GM21526 (cell line): ENCODE measurements around the gene SMPD4.
A peak's percentile ranks its signal among the peaks of the same experiment; 100 is the strongest.
"Not testable (repeated sequence)": the region's sequence is repeated elsewhere in the genome, so short reads cannot be mapped to it uniquely, and the experiment has no call there.

Source experiments
- ATAC-seq: cut with Tn5 transposase; IDR thresholded peaks from one replicate; pipeline ENCODE4 v1.9.1; 2021; ENCODE audit warnings: moderate library complexity; ENCODE audit not compliant: unreplicated experiment, low FRiP score

The SMPD4 gene, protein sequence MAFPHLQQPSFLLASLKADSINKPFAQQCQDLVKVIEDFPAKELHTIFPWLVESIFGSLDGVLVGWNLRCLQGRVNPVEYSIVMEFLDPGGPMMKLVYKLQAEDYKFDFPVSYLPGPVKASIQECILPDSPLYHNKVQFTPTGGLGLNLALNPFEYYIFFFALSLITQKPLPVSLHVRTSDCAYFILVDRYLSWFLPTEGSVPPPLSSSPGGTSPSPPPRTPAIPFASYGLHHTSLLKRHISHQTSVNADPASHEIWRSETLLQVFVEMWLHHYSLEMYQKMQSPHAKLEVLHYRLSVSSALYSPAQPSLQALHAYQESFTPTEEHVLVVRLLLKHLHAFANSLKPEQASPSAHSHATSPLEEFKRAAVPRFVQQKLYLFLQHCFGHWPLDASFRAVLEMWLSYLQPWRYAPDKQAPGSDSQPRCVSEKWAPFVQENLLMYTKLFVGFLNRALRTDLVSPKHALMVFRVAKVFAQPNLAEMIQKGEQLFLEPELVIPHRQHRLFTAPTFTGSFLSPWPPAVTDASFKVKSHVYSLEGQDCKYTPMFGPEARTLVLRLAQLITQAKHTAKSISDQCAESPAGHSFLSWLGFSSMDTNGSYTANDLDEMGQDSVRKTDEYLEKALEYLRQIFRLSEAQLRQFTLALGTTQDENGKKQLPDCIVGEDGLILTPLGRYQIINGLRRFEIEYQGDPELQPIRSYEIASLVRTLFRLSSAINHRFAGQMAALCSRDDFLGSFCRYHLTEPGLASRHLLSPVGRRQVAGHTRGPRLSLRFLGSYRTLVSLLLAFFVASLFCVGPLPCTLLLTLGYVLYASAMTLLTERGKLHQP

DNA sequence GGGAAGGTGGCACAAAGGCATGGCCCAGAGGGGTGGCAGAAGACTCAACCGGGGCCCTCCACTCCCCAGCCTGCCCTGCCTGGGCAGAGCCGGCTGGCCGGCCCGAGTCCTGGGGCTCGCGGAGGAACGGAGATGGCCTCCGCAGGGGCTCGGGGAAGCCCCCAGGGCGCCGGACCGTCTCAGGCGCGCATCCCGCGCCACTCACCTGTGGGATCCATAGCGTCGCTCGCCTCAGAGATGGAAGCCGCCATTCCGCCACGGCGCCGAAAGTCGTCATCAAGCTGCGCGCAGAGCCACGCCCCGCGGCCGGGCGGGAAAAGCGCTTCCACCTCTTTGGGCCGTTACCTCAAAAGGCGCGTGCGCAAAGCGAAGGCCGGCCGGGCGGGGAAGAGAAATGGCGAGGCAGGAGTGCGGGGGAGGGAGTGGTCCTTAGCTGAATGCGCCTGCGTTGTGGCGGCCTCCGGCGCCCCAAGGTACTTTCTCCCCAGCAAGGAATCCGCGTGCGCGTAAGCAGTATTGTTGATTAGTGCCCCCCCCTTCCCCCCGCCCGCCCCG, at the start of gene SMPD4:
Gene SMPD4, minus strand, starts transcription at position 278 of the 555 bp plus-strand sequence. CDS start 5,010 bp downstream, outside the sequence.
- peak; percentile 52 for ATAC-seq

DNA sequence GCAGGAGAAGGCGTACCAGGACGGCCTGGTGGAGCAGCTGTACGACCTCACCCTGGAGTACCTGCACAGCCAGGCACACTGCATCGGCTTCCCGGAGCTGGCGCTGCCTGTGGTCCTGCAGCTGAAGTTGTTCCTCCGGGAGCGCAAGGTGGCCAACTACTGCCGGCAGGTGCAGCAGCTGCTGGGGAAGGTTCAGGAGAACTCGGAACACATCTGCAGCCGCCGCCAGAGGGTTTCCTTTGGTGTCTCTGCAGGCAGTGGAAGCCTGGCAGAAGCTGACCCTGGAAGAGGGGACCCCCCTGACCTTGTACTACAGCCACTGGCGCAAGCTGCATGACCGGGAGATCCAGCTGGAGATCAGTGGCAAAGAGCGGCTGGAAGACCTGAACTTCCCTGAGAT, 49.5 kb upstream of the SMPD4 start:
- not testable (repeated sequence) for ATAC-seq

DNA sequence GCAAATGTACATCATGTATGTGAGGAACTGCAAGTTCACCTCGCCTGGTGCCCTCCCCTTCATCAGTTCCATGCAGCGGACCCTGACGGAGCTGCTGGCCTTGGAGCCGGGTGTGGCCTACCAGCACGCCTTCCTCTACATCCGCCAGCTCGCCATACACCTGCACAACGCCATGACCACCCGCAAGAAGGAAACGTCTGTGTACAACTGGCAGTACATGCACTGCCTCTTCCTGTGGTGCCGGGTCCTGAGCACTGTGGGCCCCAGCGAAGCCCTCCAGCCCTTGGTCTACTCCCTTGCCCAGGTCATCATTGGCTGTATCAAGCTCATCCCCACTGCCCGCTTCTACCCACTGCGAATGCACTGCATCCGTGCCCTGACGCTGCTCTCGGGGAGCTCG, 49.0 kb upstream of the SMPD4 start:
- not testable (repeated sequence) for ATAC-seq

DNA sequence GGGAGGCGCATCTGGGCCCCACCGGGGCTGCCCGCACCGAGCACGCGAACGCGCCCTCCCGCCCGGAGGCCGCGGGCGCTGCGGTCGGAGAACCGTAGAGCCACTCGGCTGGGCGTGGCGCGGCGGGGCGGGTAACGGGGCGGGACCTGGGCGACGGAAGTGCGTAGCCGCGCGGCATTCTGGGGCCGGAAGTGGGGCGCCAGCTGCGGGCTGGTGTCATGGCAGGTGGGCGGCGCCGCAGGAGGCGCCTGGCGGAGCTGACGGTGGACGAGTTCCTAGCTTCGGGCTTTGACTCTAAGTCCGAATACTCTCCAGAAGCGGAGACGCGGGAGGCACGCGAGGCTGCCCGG, 47.7 kb upstream of the SMPD4 start:
- not testable (repeated sequence) for ATAC-seq

DNA sequence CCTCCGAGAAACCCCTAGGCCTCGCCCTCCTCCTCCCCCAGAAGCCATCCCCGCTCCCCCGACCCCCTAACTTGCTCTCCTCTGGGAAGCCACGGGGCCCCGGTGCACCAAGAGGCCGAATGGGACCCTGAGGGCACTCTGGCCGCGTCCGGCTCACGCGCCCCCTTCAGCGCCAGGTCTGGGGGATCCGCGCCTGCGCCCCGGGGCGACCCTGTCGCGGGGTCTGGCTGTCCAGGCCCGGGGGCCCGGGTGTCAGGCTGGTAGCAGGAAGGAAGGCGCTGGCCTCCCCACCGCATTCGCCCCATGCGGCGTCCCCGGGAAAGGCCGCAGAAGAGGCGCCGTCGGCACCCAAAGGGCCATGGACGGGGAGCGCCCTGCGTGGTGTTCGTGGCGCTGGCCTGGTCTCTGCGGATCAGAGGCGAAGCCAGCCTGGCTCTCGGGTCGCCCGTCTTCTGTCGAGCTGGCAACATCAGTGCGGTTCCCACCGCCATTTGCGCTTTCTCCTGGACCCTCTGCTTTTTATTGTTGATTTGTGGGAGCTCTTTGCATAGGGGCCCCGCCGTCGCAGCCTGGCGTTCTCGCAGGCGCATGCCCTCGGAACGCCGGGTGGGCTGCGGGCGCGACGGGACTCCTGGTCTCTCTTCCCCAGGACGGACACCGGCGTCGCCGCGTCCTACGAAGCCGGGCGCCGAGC, 47.2 kb upstream of the SMPD4 start:
- not testable (repeated sequence) for ATAC-seq

DNA sequence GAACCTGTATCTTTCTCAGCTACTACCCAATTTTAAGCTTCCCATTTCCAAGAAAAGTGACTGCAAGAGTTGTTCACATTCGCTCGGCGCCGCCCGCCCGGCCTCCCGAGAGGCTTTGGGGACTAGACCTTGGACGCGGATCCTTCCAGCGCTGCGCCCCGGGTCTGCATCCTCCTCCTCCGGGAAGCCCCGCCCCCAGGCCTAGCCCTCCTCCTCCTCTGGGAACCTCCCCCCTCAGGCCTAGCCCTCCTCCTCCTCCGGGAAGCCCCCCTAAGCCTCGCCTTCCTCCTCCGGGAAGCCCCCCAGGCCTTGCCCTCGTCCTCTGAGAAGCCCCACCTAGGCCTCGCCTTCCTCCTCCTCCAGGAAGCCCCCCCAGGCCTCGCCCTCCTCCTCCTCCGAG, 46.6 kb upstream of the SMPD4 start:
- ATAC-seq = not testable (repeated sequence)

DNA sequence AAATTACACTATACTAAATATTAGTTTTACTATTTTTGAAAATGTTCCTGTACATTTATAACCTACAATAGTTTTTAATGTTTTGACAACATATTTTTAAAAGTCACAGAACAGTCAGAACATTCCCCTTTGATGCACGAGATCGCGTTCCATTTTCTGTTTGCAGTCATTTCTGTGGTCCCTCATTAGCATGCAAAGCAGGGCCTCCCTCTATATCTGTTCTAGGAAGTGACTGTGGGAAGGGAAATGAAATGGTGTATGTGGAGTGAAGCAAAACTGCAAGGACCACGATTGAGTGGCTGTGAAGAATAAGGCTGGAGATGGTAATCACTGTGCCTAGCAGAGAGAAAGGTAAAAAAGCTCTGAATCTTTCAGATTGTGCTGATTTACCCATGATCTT, 41.1 kb upstream of the SMPD4 start:
- peak; percentile 87 for ATAC-seq

DNA sequence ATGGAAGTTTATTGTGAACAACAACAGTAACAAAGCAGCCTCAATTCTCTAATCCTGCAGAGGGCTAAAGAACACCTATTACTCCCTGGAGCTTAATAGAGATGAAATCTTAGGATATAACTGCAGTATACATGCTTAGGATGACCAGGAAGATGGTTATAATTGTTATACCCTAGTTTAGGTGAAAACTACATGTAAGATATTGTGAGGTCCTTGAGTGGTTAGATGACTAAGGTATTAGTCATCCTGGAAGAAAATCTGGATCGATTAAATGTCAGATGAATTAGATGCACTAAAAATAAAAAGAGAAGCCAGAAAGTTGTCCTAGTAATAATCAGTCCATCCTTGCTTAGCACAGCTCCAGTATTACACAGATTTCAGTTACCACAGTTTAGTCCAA, 39.1 kb upstream of the SMPD4 start:
- ATAC-seq = not testable (repeated sequence)

DNA sequence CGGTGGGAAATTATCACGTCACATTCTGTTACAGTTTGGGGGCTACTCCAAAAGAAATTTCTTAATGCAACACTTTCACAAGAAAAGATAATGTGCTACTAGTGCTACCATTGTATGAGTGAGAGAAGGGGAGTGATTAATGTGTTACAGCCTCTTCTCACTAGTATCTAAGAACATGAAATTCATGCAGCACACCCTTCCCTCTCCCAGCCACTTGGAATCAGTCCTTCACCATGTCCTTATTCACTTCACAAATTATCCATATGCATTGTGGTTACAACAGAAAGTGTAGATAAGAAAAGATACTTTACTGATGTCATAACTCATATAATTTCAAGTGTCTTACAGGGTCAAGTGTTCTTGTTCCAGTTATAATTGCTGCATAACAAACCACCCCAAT, 37.7 kb upstream of the SMPD4 start:
- not testable (repeated sequence) for ATAC-seq

DNA sequence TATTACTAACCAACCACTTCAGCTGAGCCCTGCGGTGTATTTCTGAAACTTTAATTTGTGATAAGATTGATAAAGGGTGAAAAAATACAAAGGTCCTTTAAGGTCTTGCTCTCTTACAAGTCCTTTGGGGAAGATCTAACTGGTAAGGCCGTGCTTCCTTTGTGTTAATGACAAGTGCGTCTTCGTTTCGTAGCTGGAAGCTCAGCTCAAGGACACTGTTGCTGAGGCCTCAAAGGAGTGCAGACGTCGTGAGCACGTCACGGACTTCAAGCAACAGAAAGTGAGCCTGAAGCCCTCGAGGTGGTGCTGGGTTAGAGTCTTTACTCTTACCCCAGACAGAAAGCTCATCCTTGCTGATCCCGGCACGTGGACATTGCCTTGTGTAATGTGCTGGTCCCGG, 25.6 kb upstream of the SMPD4 start:
- not testable (repeated sequence) for ATAC-seq

DNA sequence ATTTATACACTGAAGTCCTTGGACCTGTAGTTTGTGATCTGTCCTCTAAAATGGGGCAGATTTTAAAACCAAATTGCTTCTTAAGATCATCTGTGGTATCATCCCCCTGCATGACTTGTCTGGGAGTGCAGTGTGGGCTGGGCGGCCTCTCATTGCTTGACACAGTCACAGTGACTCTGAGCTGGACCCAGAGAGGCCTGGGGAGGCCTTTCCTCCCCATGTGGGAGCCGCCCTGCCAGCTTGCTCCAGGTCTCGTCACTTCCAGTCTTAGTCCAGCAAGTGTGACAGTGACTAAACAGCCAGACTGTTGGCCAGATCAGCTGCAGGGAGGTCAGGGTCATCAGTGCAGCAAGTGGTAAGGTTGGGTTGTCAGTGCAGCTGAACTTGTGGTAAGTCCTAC, 21.7 kb upstream of the SMPD4 start:
- not testable (repeated sequence) for ATAC-seq

DNA sequence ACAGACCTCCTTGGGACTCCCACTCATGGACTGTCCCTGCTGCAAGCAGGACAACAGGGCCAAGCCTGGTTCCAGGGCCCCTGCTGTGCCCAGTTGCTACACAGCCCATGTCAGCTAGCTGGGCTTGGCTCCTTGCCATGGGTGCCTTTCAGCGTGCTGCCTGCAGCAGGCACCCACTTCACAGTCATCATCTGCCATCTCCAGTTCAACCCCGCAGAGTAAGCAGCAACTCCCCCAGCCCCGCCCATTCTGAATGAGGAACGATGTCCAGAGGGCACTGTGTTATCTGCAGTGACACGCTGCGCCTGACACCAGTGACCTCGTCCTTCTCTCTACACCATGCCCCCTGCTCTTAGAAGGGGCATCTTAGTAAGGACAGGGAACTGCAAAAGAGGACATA, 21.1 kb upstream of the SMPD4 start:
- ATAC-seq = not testable (repeated sequence)

DNA sequence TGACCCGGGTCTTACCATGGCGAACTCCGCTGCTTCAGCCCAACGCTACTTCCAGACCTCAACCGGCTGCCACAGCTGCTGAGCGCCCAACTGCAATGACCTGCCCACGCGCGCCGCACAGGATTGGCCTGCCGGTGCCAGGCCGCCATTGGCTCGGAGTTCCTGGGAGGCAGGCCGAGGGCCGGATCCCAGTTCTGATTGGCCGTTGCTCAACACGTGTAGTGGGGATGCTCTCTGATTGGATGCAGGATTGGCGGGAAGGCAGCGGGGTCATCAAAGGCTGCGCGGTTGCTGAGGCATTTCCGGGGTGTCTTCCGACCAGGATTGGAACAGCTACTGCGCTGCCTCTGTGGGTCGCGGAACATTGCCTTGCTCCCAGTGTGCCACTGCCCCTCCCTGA, 16.9 kb upstream of the SMPD4 start, which contains the start of gene TUBA3E:
Gene TUBA3E, minus strand, starts transcription at position 97 of the 400 bp plus-strand sequence. Its CDS starts 79 bp downstream, at position 18.
- ATAC-seq = no peak

DNA sequence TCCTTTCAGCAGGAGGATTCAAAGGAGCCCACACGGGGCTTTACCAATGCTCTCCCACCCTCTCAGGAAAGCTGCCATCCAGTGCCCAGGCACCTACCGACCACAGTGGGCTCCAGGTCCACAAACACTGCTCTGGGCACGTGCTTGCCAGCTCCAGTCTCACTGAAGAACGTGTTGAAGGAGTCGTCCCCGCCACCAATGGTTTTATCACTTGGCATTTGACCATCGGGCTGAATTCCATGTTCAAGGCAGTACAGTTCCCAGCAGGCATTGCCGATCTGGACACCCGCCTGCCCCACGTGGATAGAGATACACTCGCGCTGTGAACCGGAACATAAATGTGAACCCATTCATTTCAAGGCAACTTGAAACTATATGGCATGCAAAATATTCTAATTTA, 14.7 kb upstream of the SMPD4 start:
- not testable (repeated sequence) for ATAC-seq

DNA sequence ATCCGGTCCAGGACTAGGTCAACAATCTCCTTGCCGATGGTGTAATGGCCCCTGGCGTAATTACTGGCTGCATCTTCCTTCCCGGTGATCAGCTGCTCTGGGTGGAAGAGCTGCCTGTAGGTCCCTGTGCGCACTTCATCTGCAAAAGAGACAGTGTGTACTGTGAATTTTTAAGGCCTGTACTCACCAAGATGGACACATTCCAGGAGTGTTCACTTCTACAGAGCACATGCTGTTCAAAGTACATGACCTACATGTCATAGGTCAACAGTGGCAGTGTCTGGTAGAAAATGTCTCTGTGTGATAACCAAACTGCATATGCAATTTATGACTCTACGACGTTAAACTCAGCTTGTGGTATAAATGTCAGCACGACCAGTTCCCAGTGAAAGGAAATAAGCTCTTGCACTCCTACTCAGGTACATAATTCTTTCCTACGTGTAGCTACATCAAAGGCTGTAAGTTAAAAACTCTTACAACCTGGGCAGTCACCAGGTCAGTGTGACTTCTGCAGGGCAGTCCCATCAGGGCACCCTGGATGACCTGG, 13.8 kb upstream of the SMPD4 start:
- not testable (repeated sequence) for ATAC-seq

DNA sequence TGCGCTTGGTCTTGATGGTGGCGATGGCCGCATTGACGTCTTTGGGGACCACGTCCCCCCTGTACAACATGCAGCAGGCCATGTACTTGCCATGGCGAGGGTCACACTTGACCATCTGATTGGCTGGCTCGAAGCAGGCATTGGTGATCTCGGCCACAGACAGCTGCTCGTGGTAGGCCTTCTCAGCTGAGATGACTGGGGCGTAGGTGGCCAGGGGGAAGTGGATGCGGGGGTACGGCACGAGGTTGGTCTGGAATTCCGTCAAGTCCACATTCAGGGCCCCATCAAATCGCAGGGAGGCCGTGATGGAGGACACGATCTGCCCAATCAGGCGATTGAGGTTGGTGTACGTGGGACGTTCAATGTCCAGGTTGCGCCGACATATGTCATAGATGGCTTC, 12.4 kb upstream of the SMPD4 start:
- not testable (repeated sequence) for ATAC-seq

DNA sequence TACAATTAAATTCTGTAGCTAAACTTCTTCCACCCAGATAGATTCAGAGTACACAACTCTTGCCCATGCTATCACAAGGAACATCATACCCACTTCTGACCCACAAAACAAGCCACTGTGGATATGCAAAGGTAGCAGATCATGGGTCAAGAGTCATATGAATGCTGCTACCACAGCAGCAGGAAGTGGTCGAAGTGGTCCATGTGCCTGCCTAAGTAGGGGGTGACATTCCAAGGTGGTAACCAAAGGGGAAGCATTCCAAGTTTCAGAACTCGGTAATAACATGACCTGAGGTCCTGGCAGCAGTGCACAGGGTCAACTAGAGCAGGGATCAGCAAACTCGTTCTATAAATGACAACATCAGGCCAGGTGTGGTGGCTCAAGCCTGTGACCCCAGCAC, 11.0 kb upstream of the SMPD4 start:
- not testable (repeated sequence) for ATAC-seq

DNA sequence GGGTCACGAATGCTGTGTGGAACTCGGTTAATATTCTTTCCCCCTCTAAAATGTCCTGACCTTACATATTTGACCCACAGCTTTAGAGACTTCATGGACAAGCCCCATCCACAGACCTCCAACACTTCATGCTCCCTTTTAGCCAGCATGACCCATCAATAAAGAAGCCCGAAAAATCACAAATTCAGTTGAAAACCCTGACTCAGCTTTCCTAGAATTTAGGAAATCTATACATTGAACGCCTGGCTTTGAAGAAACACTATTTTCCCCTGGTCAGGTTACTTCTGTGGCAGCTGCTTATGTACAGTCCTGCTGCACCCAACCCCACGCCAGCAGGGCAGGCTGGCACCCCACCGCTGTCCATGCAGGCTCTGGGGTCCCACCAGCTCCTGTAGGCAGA, 9.9 kb upstream of the SMPD4 start:
- not testable (repeated sequence) for ATAC-seq

DNA sequence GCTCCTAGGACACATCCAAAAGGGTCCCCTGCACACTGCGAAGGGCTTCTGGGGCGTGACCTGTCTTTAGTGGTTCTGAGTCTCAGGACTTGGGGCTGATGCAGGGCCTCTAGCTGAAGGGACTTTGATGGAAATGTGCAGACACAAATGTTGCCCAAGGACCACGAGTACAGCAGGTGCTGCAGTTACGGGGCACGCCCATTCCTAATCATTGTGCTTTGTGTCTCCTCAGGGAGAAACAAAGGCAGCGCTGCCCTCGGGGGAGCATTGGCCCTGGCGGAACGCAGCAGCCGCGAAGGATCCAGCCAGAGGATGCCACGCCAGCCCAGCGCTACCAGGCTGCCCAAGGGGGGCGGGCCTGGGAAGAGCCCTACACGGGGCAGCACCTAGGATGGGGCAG, 8.8 kb upstream of the SMPD4 start:
- ATAC-seq = no peak

DNA sequence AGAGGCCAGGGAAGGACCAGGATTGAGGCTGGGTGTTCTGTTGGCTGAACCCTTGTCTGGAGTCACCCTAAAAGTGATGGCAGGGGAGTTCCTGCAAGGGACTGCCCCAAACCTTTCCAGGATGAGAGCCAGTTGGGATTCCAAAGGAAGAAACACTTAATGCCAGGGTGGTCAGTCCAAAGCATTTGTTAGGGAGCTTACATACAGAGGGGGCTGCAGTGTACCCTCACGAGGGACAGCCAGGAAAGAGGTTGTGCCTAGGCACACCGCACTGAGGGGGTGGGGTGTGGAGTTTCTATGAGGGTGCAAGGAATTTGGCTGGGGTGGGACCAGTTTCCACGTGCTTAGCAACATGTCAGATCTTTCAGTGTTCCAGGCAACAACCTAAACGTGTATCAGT, 7.6 kb upstream of the SMPD4 start:
- ATAC-seq = not testable (repeated sequence)
